GM23338 (cell line): ENCODE data around the gene NOP16. TPM values are rescaled to one million over a fixed set of nuclear protein-coding genes. Genes with fewer than 3 reads are reported as not detected.

ENCODE experiments used
- ATAC-seq: fragments of 200-7000 bp; cut with Tn5 transposase; 3 replicates; pipeline ENCODE4 v1.9.1; 2020
- DNase-seq: peaks from one replicate; pipeline ENCODE4 v3.0.0-alpha.2; 2015; ENCODE audit warnings: low spot score
- H2AFZ ChIP-seq: fragments of 200-600 bp; sonication (generic); 2 replicates; pipeline ENCODE4 v1.8.0; 2016; ENCODE audit warnings: antibody characterized with exemption, mild to moderate bottlenecking, moderate library complexity
- H3F3A ChIP-seq: fragments of 200-600 bp; sonication (generic); replicated peaks from 2 replicates; pipeline ENCODE4 v1.8.0; 2017; ENCODE audit warnings: antibody characterized with exemption, mixed run types, low read depth
- H3K27ac ChIP-seq: fragments of 200-600 bp; sonication (generic); 2 replicates; pipeline ENCODE4 v1.6.1; 2016; ENCODE audit warnings: low read depth
- H3K27me3 ChIP-seq: fragments of 200-600 bp; sonication (generic); 2 replicates; pipeline ENCODE4 v1.8.0; 2016; ENCODE audit warnings: mild to moderate bottlenecking, mixed run types, moderate library complexity; ENCODE audit not compliant: insufficient read depth
- H3K36me3 ChIP-seq: fragments of 200-600 bp; sonication (generic); 2 replicates; pipeline ENCODE4 v1.8.0; 2016; ENCODE audit warnings: mild to moderate bottlenecking; ENCODE audit not compliant: insufficient read depth
- H3K4me1 ChIP-seq: fragments of 200-600 bp; sonication (generic); 2 replicates; pipeline ENCODE4 v1.8.0; 2016; ENCODE audit warnings: mild to moderate bottlenecking, moderate library complexity; ENCODE audit not compliant: insufficient read depth
- H3K4me2 ChIP-seq: fragments of 200-600 bp; sonication (generic); 2 replicates; pipeline ENCODE4 v1.7.1; 2017; ENCODE audit warnings: mixed run types
- H3K4me3 ChIP-seq: fragments of 200-600 bp; sonication (generic); 2 replicates; pipeline ENCODE4 v1.6.1; 2016; ENCODE audit warnings: mixed run types
- H3K79me2 ChIP-seq: fragments of 200-600 bp; sonication (generic); replicated peaks from 2 replicates; pipeline ENCODE4 v1.8.0; 2017; ENCODE audit warnings: mild to moderate bottlenecking; ENCODE audit not compliant: insufficient read depth
- H3K9me2 ChIP-seq: fragments of 200-600 bp; sonication (generic); 2 replicates; pipeline ENCODE4 v1.8.0; 2017; ENCODE audit not compliant: insufficient read depth
- H4K20me1 ChIP-seq: fragments of 200-600 bp; sonication (generic); replicated peaks from 2 replicates; pipeline ENCODE4 v1.8.0; 2017; ENCODE audit warnings: mild to moderate bottlenecking; ENCODE audit not compliant: insufficient read depth
- H3K27ac Mint-ChIP-seq: 2 replicates; pipeline ENCODE4 v1.8.0; 2020; ENCODE audit warnings: inconsistent platforms, mild to moderate bottlenecking, moderate library complexity, mixed read lengths
- H3K27me3 Mint-ChIP-seq: 3 replicates; pipeline ENCODE4 v1.8.0; 2022; ENCODE audit warnings: low read depth, mild to moderate bottlenecking, moderate library complexity, mixed read lengths, inconsistent platforms; ENCODE audit not compliant: insufficient read depth, poor library complexity
- H3K36me3 Mint-ChIP-seq: 3 replicates; pipeline ENCODE4 v1.8.0; 2021; ENCODE audit warnings: low read depth, mild to moderate bottlenecking, inconsistent platforms, moderate library complexity, mixed read lengths
- H3K4me1 Mint-ChIP-seq: 3 replicates; pipeline ENCODE4 v1.8.0; 2020; ENCODE audit warnings: mild to moderate bottlenecking, inconsistent platforms, mixed read lengths
- H3K4me3 Mint-ChIP-seq: 3 replicates; pipeline ENCODE4 v1.8.0; 2021; ENCODE audit warnings: moderate library complexity, mild to moderate bottlenecking, inconsistent platforms, mixed read lengths
- H3K9me3 Mint-ChIP-seq: 3 replicates; pipeline ENCODE4 v1.8.0; 2020; ENCODE audit warnings: moderate library complexity, mild to moderate bottlenecking, inconsistent platforms, mixed read lengths
- CREB1 ChIP-seq: fragments of 250-450 bp; sonication (Bioruptor Pico); IDR thresholded peaks from 2 replicates; pipeline ENCODE4 v1.5.0; 2020; ENCODE audit warnings: low read depth, mild to moderate bottlenecking, moderate library complexity
- EZH2 ChIP-seq: fragments of 200-600 bp; sonication (generic); IDR thresholded peaks from one replicate; pipeline ENCODE4 v1.8.0; 2017; ENCODE audit warnings: antibody characterized with exemption, mild to moderate bottlenecking, low read depth; ENCODE audit not compliant: unreplicated experiment
- EZH2phosphoT487 ChIP-seq: fragments of 200-600 bp; sonication (generic); IDR thresholded peaks from one replicate; pipeline ENCODE4 v1.8.1; 2018; ENCODE audit warnings: antibody characterized with exemption; ENCODE audit not compliant: unreplicated experiment
- JUNB ChIP-seq: IDR thresholded peaks from one replicate; pipeline ENCODE4 v1.6.1; 2016; ENCODE audit warnings: antibody characterized with exemption; ENCODE audit not compliant: unreplicated experiment
- NANOG ChIP-seq: IDR thresholded peaks from 2 replicates; pipeline ENCODE4 v1.6.1; 2016; ENCODE audit warnings: antibody characterized with exemption, borderline replicate concordance
- POLR2AphosphoS5 ChIP-seq: IDR thresholded peaks from 2 replicates; pipeline ENCODE4 v1.6.1; 2016; ENCODE audit warnings: antibody characterized with exemption, low read depth
- STAT1 ChIP-seq: IDR thresholded peaks from one replicate; pipeline ENCODE4 v1.6.1; 2016; ENCODE audit warnings: antibody characterized with exemption; ENCODE audit not compliant: unreplicated experiment
- ZNF114 ChIP-seq: fragments of 250-450 bp; sonication (Bioruptor Pico); IDR thresholded peaks from 2 replicates; pipeline ENCODE4 v1.5.0; 2020; ENCODE audit warnings: mild to moderate bottlenecking, moderate library complexity
- ZNF331 ChIP-seq: fragments of 250-450 bp; sonication (Bioruptor Pico); IDR thresholded peaks from 2 replicates; pipeline ENCODE4 v1.5.0; 2020; ENCODE audit warnings: low read depth, mild to moderate bottlenecking, moderate library complexity
- polyA plus RNA-seq: library from polyadenylated mRNA; unstranded; fragments of >200 nt; fragmentation: Nextera tagmentation; extraction: Ambion mirVana; gene quantifications from 2 replicates; pipeline ENCODE4 v1.2.1, GENCODE V29; 2016
- total RNA-seq: library from RNA; depleted of rRNA; stranded (reverse); fragments of >200 nt; shearing (Covaris generic); gene quantifications from 2 replicates; pipeline ENCODE4 v1.2.3, GENCODE V29; 2014
- TF ChIP-seq, protein P1 (sequence below): IDR thresholded peaks from 2 replicates; pipeline ENCODE4 v1.6.1; 2016; ENCODE audit warnings: antibody characterized with exemption
- TF ChIP-seq, protein P2 (sequence below): fragments of 250-450 bp; sonication (Bioruptor Pico); IDR thresholded peaks from 2 replicates; pipeline ENCODE4 v1.5.0; 2020; ENCODE audit warnings: mild to moderate bottlenecking, moderate library complexity

Gene NOP16
- total and polyA plus RNA-seq, 2 experiments from 2014 or later = 43.4 to 181 TPM

DNA sequence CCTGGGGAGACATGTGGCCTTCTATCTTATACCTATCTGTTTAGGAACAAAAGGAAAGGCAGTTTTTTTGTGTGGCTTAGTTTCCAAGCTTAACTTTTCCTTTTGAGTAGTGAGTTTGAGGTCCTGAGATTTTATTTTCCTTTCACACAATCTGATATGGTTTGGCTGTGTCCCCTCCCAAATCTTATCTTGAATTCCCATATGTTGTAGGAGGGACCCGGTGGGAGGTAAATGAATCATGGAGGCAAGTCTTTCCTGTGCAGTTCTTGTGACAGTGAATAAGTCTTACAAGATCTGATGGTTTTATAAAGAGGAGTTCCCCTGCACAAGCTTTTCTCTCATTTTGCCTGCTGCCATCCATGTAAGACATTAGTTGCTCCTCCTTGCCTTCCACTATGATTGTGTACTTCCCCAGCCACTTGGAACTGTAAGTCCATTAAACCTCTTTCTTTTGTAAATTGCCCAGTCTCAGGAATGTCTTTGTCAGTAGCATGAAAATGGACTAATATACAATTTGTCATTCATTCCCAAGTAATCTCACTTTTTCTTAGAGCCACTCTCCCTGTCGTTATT, 32.7 kb upstream of the NOP16 start:
- H3K27ac ChIP-seq = no peak overlapping the region
- no peak for ATAC-seq
- no peaks in the 10 kb centered on the region for H3K4me1 ChIP-seq
- Mint-ChIP-seq H3K4me1 (0 out of 3 replicates have a peak, but pooled peaks cover 3% of the 10 kb centered on the region), H3K36me3 (peaks cover 23% of the 10 kb centered on the region), H3K4me3 (no peak overlapping the region), H3K27me3 (peaks cover 16% of the 10 kb centered on the region), H3K27ac (no peak overlapping the region), H3K9me3 (peaks cover 60% of the 10 kb centered on the region)
- H4K20me1 ChIP-seq = no peaks in the 10 kb centered on the region
- 0 out of 2 replicates have a peak, but pooled peaks cover 3% of the 10 kb centered on the region for H3K36me3 ChIP-seq
- peaks cover 17% of the 10 kb centered on the region for H3K27me3 ChIP-seq
- no peaks in the 10 kb centered on the region for H3K79me2 ChIP-seq
- H3K4me3 ChIP-seq = no peak overlapping the region
- TF ChIP-seq ZNF331 (CRISPR knock-in tag) (no peak), POLR2AphosphoS5 (no peak), NANOG (no peak), ZNF114 (CRISPR knock-in tag) (no peak), JUNB (no peak), CREB1 (CRISPR knock-in tag) (no peak), STAT1 (no peak)
- TF ChIP-seq, protein P1, sequence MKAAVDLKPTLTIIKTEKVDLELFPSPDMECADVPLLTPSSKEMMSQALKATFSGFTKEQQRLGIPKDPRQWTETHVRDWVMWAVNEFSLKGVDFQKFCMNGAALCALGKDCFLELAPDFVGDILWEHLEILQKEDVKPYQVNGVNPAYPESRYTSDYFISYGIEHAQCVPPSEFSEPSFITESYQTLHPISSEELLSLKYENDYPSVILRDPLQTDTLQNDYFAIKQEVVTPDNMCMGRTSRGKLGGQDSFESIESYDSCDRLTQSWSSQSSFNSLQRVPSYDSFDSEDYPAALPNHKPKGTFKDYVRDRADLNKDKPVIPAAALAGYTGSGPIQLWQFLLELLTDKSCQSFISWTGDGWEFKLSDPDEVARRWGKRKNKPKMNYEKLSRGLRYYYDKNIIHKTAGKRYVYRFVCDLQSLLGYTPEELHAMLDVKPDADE = no peak
- 0 out of 2 replicates have a peak, but pooled peaks cover 4% of the 10 kb centered on the region for H3F3A ChIP-seq
- DNase-seq = no peak
- no peak overlapping the region for H3K4me2 ChIP-seq
- H3K9me2 ChIP-seq = 0 out of 2 replicates have a peak, but pooled peaks cover 6% of the 10 kb centered on the region
- H2AFZ ChIP-seq = no peak overlapping the region

DNA sequence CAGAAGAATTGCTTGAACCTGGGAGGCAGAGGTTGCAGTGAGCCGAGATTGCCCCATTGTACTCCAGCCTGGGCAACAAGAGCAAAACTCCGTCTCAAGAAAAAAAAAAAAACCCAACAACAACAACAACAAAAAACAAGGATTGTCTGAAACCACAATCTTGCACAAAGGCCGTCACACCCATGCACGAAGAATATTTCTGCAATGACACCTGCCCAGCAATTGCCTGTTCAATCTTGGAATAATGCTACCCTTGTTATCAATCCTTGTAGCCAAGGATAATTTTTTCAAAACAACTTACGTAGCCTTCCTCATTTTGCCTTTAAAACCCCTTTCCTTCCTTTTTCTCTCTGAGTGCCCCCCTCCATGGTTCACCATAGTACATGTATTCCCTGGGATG, 31.7 kb upstream of the NOP16 start:
- Mint-ChIP-seq H3K4me3 (no peak overlapping the region), H3K4me1 (0 out of 3 replicates have a peak, but pooled peaks cover 3% of the 10 kb centered on the region), H3K9me3 (peaks cover 50% of the 10 kb centered on the region), H3K27ac (no peak overlapping the region), H3K27me3 (peaks cover 16% of the 10 kb centered on the region), H3K36me3 (peaks cover 20% of the 10 kb centered on the region)
- Histone ChIP-seq H3K4me2 (no peak overlapping the region), H3K79me2 (no peaks in the 10 kb centered on the region), H3K9me2 (0 out of 2 replicates have a peak, but pooled peaks cover 6% of the 10 kb centered on the region), H2AFZ (no peak overlapping the region), H3K27me3 (peaks cover 26% of the 10 kb centered on the region), H3K4me1 (0 out of 2 replicates have a peak, but pooled peaks cover 3% of the 10 kb centered on the region), H3K36me3 (0 out of 2 replicates have a peak, but pooled peaks cover 3% of the 10 kb centered on the region), H4K20me1 (peaks cover 2% of the 10 kb centered on the region), H3K27ac (no peak overlapping the region), H3K4me3 (no peak overlapping the region), H3F3A (0 out of 2 replicates have a peak, but pooled peaks cover 4% of the 10 kb centered on the region)
- ATAC-seq (no peak), DNase-seq (no peak)
- TF ChIP-seq POLR2AphosphoS5 (no peak), NANOG (no peak), ZNF114 (CRISPR knock-in tag) (no peak), STAT1 (no peak), EZH2 (no peak), JUNB (no peak), EZH2phosphoT487 (no peak)
- TF ChIP-seq, protein P2, sequence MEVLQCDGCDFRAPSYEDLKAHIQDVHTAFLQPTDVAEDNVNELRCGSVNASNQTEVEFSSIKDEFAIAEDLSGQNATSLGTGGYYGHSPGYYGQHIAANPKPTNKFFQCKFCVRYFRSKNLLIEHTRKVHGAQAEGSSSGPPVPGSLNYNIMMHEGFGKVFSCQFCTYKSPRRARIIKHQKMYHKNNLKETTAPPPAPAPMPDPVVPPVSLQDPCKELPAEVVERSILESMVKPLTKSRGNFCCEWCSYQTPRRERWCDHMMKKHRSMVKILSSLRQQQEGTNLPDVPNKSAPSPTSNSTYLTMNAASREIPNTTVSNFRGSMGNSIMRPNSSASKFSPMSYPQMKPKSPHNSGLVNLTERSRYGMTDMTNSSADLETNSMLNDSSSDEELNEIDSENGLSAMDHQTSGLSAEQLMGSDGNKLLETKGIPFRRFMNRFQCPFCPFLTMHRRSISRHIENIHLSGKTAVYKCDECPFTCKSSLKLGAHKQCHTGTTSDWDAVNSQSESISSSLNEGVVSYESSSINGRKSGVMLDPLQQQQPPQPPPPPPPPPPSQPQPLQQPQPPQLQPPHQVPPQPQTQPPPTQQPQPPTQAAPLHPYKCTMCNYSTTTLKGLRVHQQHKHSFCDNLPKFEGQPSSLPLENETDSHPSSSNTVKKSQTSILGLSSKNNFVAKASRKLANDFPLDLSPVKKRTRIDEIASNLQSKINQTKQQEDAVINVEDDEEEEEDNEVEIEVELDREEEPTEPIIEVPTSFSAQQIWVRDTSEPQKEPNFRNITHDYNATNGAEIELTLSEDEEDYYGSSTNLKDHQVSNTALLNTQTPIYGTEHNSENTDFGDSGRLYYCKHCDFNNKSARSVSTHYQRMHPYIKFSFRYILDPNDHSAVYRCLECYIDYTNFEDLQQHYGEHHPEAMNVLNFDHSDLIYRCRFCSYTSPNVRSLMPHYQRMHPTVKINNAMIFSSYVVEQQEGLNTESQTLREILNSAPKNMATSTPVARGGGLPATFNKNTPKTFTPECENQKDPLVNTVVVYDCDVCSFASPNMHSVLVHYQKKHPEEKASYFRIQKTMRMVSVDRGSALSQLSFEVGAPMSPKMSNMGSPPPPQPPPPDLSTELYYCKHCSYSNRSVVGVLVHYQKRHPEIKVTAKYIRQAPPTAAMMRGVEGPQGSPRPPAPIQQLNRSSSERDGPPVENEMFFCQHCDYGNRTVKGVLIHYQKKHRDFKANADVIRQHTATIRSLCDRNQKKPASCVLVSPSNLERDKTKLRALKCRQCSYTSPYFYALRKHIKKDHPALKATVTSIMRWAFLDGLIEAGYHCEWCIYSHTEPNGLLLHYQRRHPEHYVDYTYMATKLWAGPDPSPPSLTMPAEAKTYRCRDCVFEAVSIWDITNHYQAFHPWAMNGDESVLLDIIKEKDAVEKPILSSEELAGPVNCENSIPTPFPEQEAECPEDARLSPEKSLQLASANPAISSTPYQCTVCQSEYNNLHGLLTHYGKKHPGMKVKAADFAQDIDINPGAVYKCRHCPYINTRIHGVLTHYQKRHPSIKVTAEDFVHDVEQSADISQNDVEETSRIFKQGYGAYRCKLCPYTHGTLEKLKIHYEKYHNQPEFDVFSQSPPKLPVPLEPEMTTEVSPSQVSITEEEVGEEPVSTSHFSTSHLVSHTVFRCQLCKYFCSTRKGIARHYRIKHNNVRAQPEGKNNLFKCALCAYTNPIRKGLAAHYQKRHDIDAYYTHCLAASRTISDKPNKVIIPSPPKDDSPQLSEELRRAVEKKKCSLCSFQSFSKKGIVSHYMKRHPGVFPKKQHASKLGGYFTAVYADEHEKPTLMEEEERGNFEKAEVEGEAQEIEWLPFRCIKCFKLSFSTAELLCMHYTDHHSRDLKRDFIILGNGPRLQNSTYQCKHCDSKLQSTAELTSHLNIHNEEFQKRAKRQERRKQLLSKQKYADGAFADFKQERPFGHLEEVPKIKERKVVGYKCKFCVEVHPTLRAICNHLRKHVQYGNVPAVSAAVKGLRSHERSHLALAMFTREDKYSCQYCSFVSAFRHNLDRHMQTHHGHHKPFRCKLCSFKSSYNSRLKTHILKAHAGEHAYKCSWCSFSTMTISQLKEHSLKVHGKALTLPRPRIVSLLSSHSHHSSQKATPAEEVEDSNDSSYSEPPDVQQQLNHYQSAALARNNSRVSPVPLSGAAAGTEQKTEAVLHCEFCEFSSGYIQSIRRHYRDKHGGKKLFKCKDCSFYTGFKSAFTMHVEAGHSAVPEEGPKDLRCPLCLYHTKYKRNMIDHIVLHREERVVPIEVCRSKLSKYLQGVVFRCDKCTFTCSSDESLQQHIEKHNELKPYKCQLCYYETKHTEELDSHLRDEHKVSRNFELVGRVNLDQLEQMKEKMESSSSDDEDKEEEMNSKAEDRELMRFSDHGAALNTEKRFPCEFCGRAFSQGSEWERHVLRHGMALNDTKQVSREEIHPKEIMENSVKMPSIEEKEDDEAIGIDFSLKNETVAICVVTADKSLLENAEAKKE = no peak
